RKO (cell line): ENCODE results near the gene CIAO1.
A peak's percentile ranks its signal among the peaks of the same experiment; 100 is the strongest.
"Not testable (repeated sequence)": the region's sequence is repeated elsewhere in the genome, so short reads cannot be mapped to it uniquely, and the experiment has no call there.

ENCODE experiments used
- DNase-seq: peaks from one replicate; pipeline ENCODE4 v3.0.0-alpha.2; 2016; ENCODE audit warnings: low spot score

The CIAO1 gene

DNA sequence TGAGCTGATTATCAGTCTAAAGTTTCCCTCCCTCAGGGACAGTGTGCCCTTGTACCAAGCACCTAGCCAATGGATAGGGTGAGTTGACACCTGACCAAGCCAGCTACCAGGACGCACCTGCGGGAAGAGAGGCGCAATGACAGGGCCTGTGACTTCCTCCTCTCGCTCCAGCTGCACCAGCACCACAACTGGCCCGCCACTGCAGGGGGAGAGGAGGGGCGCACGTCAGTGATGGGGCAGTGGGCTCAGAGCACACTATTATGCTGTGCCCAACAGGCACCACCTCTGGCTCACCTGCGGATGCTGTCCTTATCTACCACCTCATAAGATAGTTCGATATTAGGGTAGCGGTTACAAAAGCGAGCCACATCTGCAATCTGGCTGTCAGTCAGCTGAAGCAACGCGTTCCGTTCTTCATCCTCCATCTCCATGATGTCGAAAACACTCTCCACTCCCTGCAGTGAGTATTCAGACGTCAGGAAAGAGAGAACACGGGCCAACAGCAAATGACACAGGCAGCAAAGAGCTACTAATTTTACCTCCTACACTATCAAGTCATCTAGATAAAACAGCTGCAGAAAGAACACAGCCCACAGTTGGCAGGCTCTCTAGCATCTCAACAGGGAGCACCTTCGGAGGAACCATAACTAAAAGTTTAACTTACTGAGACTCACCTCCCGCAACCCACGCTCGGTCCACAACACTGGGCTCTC is 10.9 kb downstream of the CIAO1 start:
- DNase-seq, result no peak

DNA sequence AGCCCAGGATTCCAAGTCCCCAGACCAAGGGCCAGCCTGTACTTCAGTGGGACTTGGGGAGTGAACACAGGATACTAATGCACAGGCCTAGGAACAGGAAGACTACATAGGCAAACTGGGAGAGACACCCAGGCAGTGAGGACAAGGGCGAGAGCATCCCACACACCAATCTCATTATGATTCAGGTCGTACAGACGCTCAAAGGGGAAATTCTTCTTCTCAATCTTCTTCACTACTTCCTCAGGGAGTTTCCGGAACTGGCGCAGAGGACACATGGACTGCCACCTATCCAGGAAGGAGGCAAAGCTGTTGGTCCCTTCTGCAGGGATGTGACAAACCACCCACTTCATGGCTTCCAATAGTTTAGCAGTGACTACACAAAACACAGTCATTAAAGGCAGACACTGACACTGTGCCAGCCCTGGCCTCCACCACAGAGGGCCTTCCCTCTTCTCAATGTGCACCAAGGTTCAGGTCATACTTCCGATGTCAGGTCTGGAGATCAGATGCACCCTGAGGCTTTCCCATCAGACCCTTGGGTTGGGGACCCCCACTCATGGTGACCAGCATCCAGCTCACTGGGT is 21.3 kb downstream of the CIAO1 start:
- no peak for DNase-seq

DNA sequence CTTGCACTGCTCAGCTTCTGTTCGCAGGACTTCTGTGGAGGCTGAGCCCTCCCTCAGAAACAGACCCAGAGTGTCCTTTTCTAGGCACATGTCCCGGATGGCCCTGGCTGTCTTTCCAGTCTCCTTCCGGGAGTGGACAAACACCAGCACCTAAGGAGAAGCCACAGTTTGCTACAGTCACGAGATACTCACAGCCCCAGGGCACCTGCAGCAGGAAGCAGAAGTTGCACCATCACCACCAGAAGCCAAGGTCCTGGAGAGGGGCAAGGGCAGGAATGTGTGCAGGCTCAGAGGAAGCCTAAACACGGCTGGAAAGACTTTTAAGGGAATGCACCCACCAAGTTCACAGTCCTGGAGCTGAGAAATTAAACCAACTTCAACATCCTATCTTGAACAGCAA is 25.7 kb downstream of the CIAO1 start:
- no peak for DNase-seq

DNA sequence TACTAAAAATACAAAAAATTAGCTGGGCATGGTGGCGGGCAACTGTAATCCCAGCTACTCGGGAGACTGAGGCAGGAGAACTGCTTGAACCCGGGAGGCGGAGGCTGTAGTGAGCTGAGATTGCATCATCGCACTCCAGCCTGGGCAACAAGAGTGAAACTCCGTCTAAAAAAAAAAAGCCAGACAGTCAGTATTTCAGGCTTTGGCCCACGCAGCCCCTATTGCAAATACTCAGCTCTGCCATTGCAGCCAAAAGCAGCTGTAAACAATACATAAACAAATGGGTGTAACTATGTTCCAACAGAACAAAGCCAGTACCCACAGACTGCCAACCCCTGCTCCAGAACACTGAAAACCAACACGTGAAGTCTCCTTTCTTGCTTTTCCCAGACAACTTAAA is 28.2 kb downstream of the CIAO1 start:
- not testable (repeated sequence) for DNase-seq

DNA sequence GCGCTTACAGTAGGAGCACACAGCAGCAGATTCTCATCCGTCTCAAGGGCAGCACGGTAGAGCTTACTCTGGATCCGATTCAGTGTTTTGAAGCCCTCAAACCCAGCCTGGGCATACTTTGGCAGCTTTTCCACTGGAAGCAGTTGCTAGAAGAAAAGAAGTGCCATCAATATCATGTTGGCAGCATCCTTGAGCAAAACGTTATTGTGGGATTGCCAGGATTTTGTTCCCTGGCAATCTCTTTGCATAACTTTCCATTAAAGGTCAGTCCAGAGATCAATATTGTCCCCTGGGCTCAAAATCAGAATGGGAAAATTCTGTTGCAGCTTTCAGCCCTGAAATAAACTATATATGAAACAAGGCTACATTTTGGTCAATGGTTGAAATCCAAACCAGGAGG is 30.9 kb downstream of the CIAO1 start:
- DNase-seq, result no peak

DNA sequence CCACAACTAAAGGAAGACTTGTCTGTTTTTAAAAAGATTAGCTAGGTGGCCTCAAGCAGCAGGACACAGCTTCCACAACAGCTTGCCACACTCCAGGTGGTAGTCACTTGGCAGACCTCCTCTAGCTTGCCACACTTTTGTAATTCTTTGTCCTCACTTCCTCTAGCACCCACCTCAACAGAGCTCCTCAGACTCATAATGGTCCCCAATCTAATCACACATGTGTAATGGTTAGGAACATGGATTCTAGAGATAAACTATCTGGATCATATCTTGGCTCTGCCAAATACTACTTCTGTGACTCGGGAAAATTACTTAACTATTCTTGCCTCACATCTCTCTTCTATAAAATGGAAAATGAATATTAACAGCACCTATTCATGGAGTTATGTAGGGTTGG is 35.8 kb downstream of the CIAO1 start:
- DNase-seq, result no peak

DNA sequence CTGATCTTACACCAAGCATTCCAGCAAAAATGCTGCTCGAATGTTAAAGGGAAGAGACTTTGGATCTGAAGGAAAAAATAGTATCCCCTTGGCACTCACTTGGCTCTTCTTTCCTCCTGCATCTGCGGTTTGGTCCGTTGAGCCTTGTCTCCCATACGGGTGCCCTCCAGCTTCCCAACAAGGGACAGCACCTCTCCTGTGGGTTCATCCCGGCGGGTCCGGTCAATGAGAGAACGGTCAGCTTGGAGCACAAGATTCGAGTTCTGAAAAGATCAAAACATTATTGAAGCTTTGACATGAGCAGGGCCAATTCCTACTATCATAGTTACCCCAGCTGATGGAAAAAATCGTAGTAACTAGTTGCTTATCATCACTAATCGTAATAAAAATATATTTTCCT is 38.6 kb downstream of the CIAO1 start:
- DNase-seq, result peak; percentile 19

DNA sequence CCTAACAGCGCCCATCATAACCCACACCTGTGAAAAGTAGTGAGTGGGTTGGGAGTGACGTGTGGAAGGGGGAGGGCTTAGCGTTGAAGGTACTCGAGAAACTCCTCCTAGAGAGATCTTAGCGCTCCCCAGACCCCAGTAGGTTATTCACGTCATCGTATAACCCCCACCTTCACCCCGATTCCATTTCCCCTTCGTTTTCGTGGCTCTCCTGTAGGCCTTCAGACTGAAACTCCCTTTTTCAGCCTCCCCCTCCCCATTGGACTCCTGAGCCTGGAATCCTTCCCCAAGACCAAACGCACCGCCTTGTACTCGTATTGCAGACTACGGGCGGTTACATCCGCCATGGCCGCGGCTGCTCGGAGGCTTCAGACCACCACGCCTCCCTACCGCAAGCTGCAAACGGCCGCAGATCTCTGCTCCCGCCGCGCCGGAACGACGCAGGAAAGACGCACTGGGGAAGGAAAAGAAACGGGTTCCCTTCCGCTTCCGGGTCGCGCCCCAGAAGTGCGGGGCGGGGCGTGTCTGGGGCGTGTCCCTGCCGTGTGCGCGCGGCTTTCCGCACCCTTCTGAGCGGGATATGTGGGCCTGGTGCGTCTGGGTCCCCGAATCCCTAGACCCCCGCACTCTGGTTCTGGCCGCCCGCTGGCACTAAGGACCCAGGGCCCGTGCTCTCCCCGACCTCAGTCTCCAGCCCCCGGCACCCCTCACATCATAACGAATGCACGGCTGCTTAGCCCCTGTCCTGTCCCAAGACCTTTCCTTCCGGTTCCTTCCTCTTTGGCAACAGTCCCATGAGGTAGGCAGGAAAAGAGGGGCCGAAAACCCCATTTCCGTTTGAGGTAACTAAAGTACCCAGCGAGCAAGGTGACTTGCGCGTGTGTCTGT is 39.3 kb downstream of the CIAO1 start, which contains the start of gene SNRNP200:
TSS of gene SNRNP200 (minus strand) at position 456 of the 888 bp plus-strand sequence. CDS start at position 347, 109 bp downstream.
- DNase-seq, result peak; percentile 93

DNA sequence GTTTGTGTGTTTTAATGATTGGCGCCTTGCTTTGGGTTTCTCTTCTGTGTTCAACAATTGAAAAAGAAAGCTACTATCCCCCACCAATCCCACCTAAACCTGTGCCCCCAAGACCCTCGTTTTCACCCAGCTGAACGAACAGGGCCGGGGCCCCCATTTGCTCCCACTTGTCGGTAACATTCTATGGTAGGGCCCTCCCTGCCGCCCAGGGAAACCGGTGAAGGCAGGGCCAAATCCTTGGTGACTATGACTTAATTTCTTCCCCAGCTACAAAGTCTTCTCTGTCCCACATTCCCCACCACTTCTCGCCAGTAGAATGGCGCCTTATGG is 39.9 kb downstream of the CIAO1 start:
- peak; percentile 37 for DNase-seq

DNA sequence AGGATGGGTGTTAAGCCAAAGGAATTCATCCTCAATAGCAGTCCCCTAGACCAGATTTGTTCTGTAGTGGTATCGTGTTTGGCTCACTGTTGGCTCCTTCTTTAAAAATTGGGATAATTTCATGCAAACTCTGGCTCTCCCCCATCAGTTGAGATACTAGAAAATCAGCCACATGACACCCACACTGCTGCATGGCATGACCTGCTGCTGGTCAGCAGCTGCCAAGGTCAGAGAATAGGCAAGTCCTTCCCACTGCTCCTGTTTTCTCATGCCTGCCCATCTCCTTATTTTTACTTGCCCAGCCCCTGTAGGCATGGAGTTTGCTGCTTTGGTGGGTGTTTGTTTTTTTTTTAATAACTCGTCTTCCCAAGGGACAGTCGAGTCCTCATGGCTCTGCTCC is 40.3 kb downstream of the CIAO1 start:
- peak; percentile 35 for DNase-seq

DNA sequence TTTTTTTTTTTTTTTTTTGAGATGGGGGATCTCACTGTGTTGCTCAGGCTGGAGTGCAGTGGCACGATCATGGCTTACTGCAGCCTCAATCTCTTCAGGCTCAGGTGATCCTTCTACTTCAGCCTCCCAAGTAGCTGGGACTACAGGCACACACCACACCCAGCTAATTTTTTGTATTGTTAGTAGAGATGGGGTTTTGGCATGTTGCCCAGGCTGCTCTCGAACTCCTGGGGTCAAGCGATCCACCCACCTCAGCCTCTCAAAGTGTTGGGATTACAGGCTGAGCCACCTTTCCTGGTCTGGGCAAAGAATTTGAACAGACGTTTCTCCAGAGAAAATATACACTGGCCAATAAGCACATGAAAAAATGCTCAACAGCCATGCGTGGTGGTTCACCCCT is 42.2 kb downstream of the CIAO1 start:
- DNase-seq, result no peak

DNA sequence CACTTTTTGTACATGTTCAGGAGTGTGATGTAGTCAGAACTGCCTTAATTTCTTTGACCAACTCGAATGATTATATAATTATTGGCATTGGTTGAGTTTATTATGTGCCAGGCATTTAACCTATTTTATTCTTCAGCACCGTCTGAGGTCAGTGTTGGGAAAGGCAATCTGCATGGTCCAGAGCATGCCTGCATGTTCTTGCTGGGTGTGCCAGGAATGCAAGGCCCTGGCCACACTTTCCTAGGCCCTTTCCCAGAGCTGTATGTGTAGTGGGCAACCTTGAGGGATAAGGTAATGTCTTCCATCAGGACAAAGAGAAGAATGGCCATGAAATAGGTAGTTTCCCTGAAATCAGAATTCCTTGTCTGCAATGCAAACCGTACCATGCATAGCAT is 49.0 kb downstream of the CIAO1 start:
- no peak for DNase-seq

DNA sequence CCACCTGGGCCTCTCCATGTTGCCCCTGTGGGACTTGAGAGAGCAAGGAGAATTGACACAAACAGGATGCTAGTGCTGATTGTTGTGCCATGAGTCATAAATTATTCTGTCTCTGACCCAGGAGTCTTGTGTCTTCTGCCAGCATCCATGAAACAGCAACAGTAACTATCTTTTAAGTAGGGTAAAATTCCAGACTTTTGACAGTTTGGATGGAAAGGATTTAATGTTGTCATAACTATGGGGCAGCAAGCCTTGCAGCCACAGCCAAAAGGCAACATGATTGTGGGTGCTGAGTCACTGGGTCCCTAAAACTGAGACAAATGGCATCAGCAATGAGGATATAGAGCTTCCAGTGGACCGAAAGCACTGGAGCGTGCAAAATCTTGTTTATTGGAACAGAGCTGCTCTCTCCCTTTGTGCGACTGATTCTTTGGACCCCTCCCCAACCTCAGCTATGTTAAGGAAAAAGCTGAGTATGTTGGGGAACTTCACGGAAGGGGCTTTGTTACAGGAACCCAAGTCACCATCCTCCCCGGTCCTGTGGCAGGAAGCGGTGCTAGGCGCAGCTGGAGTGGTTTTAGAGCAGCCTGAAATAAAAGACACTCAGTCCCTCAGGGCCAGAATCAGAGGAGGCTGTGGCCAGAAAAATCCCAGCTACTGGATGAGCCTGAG is 49.5 kb downstream of the CIAO1 start:
- peak; percentile 36 for DNase-seq

DNA sequence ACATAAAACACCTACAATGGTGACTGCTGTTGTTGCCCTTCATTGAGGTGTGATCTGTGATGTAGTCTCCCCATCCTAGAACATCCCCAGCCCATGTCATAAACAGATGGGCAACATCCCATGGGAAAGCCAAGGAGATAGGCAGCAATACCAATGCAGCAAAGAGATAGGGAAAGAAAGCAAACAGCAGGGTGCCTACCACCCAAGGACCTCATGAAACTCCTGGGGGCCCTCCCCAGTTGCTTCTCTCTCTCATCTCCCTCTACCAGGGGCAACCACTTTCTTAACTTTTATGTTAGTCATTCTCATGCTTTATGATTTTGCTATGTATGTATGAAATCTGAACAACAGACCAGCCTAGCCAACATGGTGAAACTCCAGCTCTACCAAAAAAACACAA is 51.0 kb downstream of the CIAO1 start:
- no peak for DNase-seq

DNA sequence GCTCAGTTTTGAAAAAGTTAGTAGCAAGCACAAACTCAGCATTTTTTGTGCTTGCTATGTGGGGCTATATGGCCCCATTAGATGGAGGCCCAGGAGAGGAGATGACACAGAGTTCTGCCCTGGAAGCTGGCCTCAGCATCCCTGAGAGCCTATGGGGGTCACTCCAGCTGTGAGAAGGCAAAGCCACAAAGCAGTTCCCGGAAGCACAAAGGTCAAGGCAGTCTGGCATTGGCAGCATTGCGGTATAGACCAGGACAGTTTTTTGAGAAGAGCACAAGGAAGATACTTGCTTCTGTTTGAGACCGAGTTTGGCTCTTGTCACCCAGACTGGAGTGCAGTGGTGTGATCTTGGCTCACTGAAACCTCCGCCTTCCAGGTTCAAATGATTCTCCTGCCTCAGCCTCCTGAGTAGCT is 51.6 kb downstream of the CIAO1 start:
- no peak for DNase-seq

DNA sequence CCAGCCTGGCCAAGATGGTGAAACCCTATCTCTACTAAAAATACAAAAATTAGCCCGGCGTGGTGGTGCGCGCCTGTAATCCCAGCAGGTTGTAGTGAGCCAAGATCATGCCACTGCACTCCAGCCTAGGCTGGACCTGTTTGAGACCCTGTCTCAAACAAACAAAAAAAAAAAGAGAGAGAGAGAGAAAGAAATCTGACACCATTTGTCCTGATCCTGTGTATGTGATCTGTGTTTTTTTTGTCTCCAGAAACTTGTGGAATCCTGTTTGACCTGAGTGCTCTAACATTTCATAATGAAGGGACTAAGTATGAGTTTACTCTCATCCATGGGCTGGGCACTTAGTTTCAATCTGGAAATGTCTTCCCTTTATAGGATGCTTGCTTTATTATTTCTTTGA is 52.7 kb downstream of the CIAO1 start:
- no peak for DNase-seq

DNA sequence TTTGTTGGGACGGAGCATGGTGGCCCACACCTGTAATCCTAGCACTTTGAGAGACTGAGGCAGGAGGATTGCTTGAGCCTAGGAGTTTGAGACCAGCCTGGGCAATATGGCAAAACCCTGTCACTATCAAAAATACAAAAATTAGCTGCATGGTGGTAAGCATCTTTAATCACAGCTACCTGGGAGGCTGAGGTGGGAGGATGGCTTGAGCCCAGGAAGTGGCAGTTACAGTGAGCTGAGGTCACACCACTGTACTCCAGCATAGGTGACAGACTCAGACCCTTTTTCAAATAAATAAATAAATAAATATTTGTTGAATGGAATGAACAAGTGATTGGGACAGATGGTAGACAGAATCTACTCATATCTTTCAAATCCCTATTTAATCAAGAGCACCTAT is 53.4 kb downstream of the CIAO1 start:
- DNase-seq, result no peak

DNA sequence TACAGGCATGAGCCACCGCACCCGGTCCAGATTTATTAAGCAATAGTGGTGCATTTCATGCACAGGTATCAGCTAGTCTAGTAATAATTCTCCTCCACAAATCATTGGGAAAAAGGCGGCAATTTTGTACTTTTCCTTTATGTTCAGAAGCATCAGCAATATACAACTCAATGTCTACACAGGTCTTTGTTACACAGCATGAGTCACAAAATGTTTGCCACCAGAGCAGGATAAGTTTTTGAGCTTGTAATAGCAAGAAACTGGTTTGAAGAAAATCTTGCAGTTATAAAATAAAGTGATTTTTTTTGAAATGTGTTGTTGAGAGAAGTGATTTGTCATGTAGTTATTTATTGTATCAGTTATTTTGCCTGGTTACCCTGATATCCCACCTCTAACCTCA is 54.3 kb downstream of the CIAO1 start:
- no peak for DNase-seq

DNA sequence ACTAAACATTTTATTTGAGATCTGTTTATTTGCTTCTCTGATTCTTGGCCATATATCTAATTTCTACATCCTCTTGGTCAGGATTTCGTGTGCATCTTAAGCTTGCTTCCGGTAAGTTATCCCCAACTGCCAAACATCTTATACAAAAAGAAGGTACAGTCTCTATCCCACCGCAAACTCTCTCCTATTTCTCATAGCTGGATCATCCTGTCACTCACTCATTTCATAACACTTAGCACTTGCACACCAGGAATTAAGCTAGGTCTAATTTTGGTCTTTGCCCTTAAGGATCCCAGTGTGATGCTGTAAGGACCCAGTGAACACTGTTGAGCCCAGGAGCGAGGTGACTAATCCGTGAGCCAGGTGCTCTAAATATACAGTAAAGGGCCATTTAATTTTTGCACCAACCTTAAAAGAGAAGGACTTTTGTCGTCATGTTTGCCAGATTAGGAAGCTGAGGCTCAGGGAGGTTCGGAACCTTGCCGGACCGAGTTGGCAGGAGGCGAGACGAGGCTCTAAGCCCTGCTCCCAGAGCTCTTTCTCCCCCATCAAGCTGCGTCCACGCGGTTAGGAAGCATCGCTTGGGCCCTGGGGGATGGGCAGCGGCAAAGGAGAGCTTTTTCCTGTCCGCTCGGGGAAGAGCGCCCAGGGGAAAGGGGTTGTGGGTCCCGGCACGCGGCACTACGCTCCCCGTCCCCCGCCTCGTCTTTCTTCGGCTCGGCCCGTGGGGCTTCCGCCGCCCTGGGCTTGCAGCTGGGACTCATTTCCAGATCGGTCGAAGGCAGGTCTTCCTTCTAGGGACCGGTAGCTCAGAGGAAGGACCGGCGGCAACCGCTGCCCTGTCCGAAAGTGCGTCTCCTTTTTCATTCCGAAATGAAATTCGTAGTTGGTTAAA is 55.0 kb downstream of the CIAO1 start:
- DNase-seq, result no peak
